GM12878 (cell line): ENCODE data around the gene MPPED1. TPM values are rescaled to one million over a fixed set of nuclear protein-coding genes. Genes with fewer than 3 reads are reported as not detected.

Source experiments
- ATAC-seq: fragments of 200-7000 bp; cut with Tn5 transposase; 3 replicates; pipeline ENCODE4 v1.9.1; 2020; ENCODE audit warnings: mild to moderate bottlenecking, moderate library complexity
- BruUV-seq: library from RNA; stranded (reverse); fragments of 400-500 nt; replicated peaks from 2 replicates; lab custom pipeline; 2021; lab: Mats Ljungman, UMichigan
- CTCF ChIA-PET: fragments of 300-600 bp; sonication (Branson Sonifier 250); formaldehyde crosslinking; extraction: SDS; loops from one replicate; lab custom pipeline; 2021; ENCODE audit warnings: inconsistent platforms; lab: Yijun Ruan, JAX
- POLR2A ChIA-PET: fragments of 350-600 bp; formaldehyde crosslinking; extraction: SDS; loops from one replicate; lab custom pipeline; 2021; ENCODE audit warnings: inconsistent platforms; lab: Charles Lee
- RAD21 ChIA-PET: fragments of 300-600 bp; sonication (Branson Sonifier 250); formaldehyde crosslinking; loops from one replicate; lab custom pipeline; 2023; ENCODE audit warnings: antibody characterized with exemption; ENCODE audit not compliant: unreplicated experiment; lab: Charles Lee
- SMC1A ChIA-PET: fragments of 300-600 bp; sonication (Branson Sonifier 250); formaldehyde crosslinking; loops from one replicate; lab custom pipeline; 2023; ENCODE audit not compliant: unreplicated experiment, uncharacterized antibody; lab: Charles Lee
- DNase-seq: peaks from one replicate; pipeline ENCODE4 v3.0.0-alpha.2; 2011; ENCODE audit warnings: low read depth, low spot score
- FAIRE-seq: peaks from 3 replicates; lab custom pipeline; 2011; peaks lifted over from hg19 to GRCh38; lab: Jason Lieb, UNC
- H2AFZ ChIP-seq: 2 replicates; pipeline ENCODE4 v1.6.0; 2011; ENCODE audit warnings: low read depth, low read length, control low read depth; ENCODE audit not compliant: control insufficient read depth
- H3K27ac ChIP-seq: 2 replicates; pipeline ENCODE4 v1.5.1; 2011; ENCODE audit warnings: control low read depth; ENCODE audit not compliant: control insufficient read depth, insufficient read depth
- H3K27me3 ChIP-seq, 2 experiments: replicated peaks in 1 of 2; 2 replicates each; pipeline versions ENCODE4 v1.6.0 to v1.6.1; 2011; ENCODE audit warnings: low read length in 1 of 2; ENCODE audit not compliant: control insufficient read depth in 2 of 2, insufficient read depth in 2 of 2
- H3K36me3 ChIP-seq, 2 experiments: 2 replicates each; pipeline ENCODE4 v1.5.1; 2011; ENCODE audit warnings: low read length in 1 of 2; ENCODE audit not compliant: control insufficient read depth in 2 of 2, insufficient read depth in 2 of 2
- H3K4me1 ChIP-seq: 2 replicates; pipeline ENCODE4 v1.6.1; 2011; ENCODE audit warnings: mild to moderate bottlenecking, low read length, moderate library complexity, mixed read lengths; ENCODE audit not compliant: control insufficient read depth, insufficient read depth
- H3K4me2 ChIP-seq: 2 replicates; pipeline ENCODE4 v1.6.0; 2011; ENCODE audit warnings: control low read depth; ENCODE audit not compliant: control insufficient read depth, insufficient read depth
- H3K4me3 ChIP-seq: fragments of 200-600 bp; sonication (generic); 2 replicates; pipeline ENCODE4 v1.5.1; 2016
- H3K79me2 ChIP-seq: 2 replicates; pipeline ENCODE4 v1.6.0; 2011; ENCODE audit warnings: low read length; ENCODE audit not compliant: control insufficient read depth, insufficient read depth
- H3K9ac ChIP-seq: 2 replicates; pipeline ENCODE4 v1.8.0; 2011; ENCODE audit warnings: low read length, control low read depth, mixed read lengths; ENCODE audit not compliant: control insufficient read depth, insufficient read depth
- H3K9me3 ChIP-seq: replicated peaks from 3 replicates; pipeline ENCODE4 v1.5.1; 2011; ENCODE audit warnings: mild to moderate bottlenecking, low read length; ENCODE audit not compliant: control insufficient read depth, insufficient read depth
- H4K20me1 ChIP-seq: 2 replicates; pipeline ENCODE4 v1.6.0; 2011; ENCODE audit not compliant: control insufficient read depth, insufficient read depth
- MYC ChIP-seq: IDR thresholded peaks from 2 replicates; pipeline ENCODE4 v1.6.1; 2011; ENCODE audit warnings: mild to moderate bottlenecking, low read length, moderate library complexity, inconsistent platforms; ENCODE audit not compliant: insufficient read depth, insufficient replicate concordance, insufficient read length, severe bottlenecking
- NRF1 ChIP-seq: conservative IDR thresholded peaks from 2 replicates; pipeline ENCODE4 v1.6.1; 2011; ENCODE audit warnings: mild to moderate bottlenecking, low read depth, low read length, improper control_type of control experiment
- RAD51 ChIP-seq: fragments of 450-650 bp; IDR thresholded peaks from 2 replicates; pipeline ENCODE4 v1.6.1; 2016; ENCODE audit warnings: moderate library complexity, mild to moderate bottlenecking, inconsistent platforms
- ZBED1 ChIP-seq: IDR thresholded peaks from 2 replicates; pipeline ENCODE4 v1.6.1; 2016; ENCODE audit warnings: borderline replicate concordance
- ZNF207 ChIP-seq: fragments of 450-650 bp; IDR thresholded peaks from 2 replicates; pipeline ENCODE4 v1.6.1; 2014; ENCODE audit warnings: antibody characterized with exemption, mild to moderate bottlenecking, borderline replicate concordance
- ZNF622 ChIP-seq: fragments of 450-650 bp; IDR thresholded peaks from 2 replicates; pipeline ENCODE4 v1.6.1; 2017; ENCODE audit warnings: mild to moderate bottlenecking, inconsistent platforms
- WGBS: methylation state at CpG from one replicate; pipeline ENCODE4 v1.1.6; 2016; ENCODE audit warnings: low lambda C conversion rate; ENCODE audit not compliant: insufficient replicate concordance, insufficient coverage; ENCODE audit errors: missing lambda C conversion rate; 5-methylcytosine and 5-hydroxymethylcytosine counted together
- in situ Hi-C: fragments of 300-500 bp; cut with MboI; formaldehyde crosslinking; loops from 9 replicates; pipeline ENCODE4 v1.14.3; 2018; ENCODE audit warnings: mixed read lengths
- intact Hi-C: fragments of 100-400 bp; cut with micrococcal nuclease; formaldehyde crosslinking; loops from one replicate; pipeline ENCODE4 v1.14.2; 2022; ENCODE audit not compliant: unreplicated experiment
- polyA plus RNA-seq, 11 experiments: library from polyadenylated mRNA; depleted of rRNA in 4 of 11; unstranded in 6 of 11; stranded (reverse) in 5 of 11; fragments of >200 nt; fragmentation: Nextera tagmentation in 4 of 11; fragmentation: Illumina TruSeq in 1 of 11; extraction: Ambion mirVana in 4 of 11; extraction: Trizol in 1 of 11; gene quantifications; 1 replicate in 1 of 11; 2 replicates in 10 of 11; pipeline versions ENCODE4 v1.2.1 to v1.2.3, GENCODE V29; 2011 to 2016; ENCODE audit warnings: inconsistent platforms in 2 of 11, missing spikeins in 2 of 11, low read depth in 1 of 11
- total RNA-seq, 4 experiments: library from RNA; depleted of rRNA in 3 of 4; stranded (reverse); fragments of >200 nt in 3 of 4; fragmentation: Illumina TruSeq in 1 of 4; extraction: Trizol in 1 of 4; gene quantifications; 2 replicates each; pipeline versions ENCODE4 v1.2.1 to v1.2.3, GENCODE V29; 2013 to 2021
- TF ChIP-seq, protein P1 (sequence below): IDR thresholded peaks from 2 replicates; pipeline ENCODE4 v1.6.1; 2012; ENCODE audit warnings: mild to moderate bottlenecking, low read depth, low read length
- TF ChIP-seq, protein P2 (sequence below): fragments of 450-650 bp; IDR thresholded peaks from 2 replicates; pipeline ENCODE4 v1.6.1; 2017; ENCODE audit warnings: mild to moderate bottlenecking, moderate library complexity
- TF ChIP-seq, protein P3 (sequence below): fragments of 450-650 bp; IDR thresholded peaks from 2 replicates; pipeline ENCODE4 v1.6.1; 2017; ENCODE audit warnings: mild to moderate bottlenecking, moderate library complexity

MPPED1 gene
- total and polyA plus RNA-seq, 10 of the 15 experiments (the other 5 are each of a cell fraction or from before 2014, with no cell fraction given) = 0.11 TPM; not detected in 9

DNA sequence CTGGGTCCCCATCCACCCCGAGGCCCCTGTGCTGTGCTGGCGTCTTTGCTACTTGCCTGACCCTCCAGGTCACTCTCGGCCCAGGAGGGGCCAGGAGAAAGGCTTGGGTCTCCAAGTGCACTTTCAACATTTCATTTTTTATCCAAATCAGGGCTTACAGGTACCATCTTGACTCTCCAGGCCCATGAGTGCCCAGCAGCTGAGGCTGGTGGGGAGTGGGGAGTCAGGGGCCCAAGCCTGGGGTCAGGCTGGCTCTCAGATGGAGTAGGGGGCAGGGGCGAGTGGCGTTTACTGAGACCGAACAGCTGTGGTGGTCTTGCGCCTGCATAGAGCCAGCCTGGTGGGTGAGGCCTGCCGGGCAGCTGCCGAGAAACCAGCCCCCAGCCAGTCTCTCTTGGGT is 61.6 kb downstream of the MPPED1 start:
- RAD21 ChIA-PET = no interaction called here
- FAIRE-seq = no peak
- no peaks in the 10 kb centered on the region for H4K20me1 ChIP-seq
- no peaks in the 10 kb centered on the region for H3K79me2 ChIP-seq
- CTCF ChIA-PET = no interaction called here
- intact Hi-C loops = no loop called here
- TF ChIP-seq NRF1 = no peak
- TF ChIP-seq RAD51 = no peak
- TF ChIP-seq, protein P1, sequence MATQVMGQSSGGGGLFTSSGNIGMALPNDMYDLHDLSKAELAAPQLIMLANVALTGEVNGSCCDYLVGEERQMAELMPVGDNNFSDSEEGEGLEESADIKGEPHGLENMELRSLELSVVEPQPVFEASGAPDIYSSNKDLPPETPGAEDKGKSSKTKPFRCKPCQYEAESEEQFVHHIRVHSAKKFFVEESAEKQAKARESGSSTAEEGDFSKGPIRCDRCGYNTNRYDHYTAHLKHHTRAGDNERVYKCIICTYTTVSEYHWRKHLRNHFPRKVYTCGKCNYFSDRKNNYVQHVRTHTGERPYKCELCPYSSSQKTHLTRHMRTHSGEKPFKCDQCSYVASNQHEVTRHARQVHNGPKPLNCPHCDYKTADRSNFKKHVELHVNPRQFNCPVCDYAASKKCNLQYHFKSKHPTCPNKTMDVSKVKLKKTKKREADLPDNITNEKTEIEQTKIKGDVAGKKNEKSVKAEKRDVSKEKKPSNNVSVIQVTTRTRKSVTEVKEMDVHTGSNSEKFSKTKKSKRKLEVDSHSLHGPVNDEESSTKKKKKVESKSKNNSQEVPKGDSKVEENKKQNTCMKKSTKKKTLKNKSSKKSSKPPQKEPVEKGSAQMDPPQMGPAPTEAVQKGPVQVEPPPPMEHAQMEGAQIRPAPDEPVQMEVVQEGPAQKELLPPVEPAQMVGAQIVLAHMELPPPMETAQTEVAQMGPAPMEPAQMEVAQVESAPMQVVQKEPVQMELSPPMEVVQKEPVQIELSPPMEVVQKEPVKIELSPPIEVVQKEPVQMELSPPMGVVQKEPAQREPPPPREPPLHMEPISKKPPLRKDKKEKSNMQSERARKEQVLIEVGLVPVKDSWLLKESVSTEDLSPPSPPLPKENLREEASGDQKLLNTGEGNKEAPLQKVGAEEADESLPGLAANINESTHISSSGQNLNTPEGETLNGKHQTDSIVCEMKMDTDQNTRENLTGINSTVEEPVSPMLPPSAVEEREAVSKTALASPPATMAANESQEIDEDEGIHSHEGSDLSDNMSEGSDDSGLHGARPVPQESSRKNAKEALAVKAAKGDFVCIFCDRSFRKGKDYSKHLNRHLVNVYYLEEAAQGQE = no peak
- no peak for TF ChIP-seq ZBED1
- TF ChIP-seq ZNF207 = no peak
- no peak for TF ChIP-seq MYC
- TF ChIP-seq ZNF622 = no peak
- TF ChIP-seq, protein P2, sequence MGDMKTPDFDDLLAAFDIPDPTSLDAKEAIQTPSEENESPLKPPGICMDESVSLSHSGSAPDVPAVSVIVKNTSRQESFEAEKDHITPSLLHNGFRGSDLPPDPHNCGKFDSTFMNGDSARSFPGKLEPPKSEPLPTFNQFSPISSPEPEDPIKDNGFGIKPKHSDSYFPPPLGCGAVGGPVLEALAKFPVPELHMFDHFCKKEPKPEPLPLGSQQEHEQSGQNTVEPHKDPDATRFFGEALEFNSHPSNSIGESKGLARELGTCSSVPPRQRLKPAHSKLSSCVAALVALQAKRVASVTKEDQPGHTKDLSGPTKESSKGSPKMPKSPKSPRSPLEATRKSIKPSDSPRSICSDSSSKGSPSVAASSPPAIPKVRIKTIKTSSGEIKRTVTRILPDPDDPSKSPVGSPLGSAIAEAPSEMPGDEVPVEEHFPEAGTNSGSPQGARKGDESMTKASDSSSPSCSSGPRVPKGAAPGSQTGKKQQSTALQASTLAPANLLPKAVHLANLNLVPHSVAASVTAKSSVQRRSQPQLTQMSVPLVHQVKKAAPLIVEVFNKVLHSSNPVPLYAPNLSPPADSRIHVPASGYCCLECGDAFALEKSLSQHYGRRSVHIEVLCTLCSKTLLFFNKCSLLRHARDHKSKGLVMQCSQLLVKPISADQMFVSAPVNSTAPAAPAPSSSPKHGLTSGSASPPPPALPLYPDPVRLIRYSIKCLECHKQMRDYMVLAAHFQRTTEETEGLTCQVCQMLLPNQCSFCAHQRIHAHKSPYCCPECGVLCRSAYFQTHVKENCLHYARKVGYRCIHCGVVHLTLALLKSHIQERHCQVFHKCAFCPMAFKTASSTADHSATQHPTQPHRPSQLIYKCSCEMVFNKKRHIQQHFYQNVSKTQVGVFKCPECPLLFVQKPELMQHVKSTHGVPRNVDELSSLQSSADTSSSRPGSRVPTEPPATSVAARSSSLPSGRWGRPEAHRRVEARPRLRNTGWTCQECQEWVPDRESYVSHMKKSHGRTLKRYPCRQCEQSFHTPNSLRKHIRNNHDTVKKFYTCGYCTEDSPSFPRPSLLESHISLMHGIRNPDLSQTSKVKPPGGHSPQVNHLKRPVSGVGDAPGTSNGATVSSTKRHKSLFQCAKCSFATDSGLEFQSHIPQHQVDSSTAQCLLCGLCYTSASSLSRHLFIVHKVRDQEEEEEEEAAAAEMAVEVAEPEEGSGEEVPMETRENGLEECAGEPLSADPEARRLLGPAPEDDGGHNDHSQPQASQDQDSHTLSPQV = no peak
- TF ChIP-seq, protein P3, sequence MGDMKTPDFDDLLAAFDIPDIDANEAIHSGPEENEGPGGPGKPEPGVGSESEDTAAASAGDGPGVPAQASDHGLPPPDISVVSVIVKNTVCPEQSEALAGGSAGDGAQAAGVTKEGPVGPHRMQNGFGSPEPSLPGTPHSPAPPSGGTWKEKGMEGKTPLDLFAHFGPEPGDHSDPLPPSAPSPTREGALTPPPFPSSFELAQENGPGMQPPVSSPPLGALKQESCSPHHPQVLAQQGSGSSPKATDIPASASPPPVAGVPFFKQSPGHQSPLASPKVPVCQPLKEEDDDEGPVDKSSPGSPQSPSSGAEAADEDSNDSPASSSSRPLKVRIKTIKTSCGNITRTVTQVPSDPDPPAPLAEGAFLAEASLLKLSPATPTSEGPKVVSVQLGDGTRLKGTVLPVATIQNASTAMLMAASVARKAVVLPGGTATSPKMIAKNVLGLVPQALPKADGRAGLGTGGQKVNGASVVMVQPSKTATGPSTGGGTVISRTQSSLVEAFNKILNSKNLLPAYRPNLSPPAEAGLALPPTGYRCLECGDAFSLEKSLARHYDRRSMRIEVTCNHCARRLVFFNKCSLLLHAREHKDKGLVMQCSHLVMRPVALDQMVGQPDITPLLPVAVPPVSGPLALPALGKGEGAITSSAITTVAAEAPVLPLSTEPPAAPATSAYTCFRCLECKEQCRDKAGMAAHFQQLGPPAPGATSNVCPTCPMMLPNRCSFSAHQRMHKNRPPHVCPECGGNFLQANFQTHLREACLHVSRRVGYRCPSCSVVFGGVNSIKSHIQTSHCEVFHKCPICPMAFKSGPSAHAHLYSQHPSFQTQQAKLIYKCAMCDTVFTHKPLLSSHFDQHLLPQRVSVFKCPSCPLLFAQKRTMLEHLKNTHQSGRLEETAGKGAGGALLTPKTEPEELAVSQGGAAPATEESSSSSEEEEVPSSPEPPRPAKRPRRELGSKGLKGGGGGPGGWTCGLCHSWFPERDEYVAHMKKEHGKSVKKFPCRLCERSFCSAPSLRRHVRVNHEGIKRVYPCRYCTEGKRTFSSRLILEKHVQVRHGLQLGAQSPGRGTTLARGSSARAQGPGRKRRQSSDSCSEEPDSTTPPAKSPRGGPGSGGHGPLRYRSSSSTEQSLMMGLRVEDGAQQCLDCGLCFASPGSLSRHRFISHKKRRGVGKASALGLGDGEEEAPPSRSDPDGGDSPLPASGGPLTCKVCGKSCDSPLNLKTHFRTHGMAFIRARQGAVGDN = no peak
- TF ChIP-seq, all 136 proteins: peak for 0
- 20% methylated on average over 9 of the region's 9 CpGs for WGBS
- H3K9ac ChIP-seq = no peak overlapping the region
- H3K4me2 ChIP-seq = no peak overlapping the region
- no TSS peak for BruUV-seq
- H3K4me3 ChIP-seq = no peak overlapping the region
- no peak overlapping the region for H2AFZ ChIP-seq
- H3K4me1 ChIP-seq = no peaks in the 10 kb centered on the region
- H3K27ac ChIP-seq = no peak overlapping the region
- DNase-seq (no peak), ATAC-seq (no peak)
- H3K9me3 ChIP-seq = no peaks in the 10 kb centered on the region
- ChIA-PET SMC1A (no interaction called here), POLR2A (no interaction called here)
- in situ Hi-C loops = no loop called here
- no peaks in the 10 kb centered on the region; a peak in 3 of 4 replicates for H3K27me3 ChIP-seq
- no peaks in the 10 kb centered on the region for H3K36me3 ChIP-seq
